GM12878 (cell line): Measurements from ENCODE around the gene PTPN5. TPM values are rescaled to one million over a fixed set of nuclear protein-coding genes. Genes with fewer than 3 reads are reported as not detected.

Experiments used
- ATF2 ChIP-seq: IDR thresholded peaks from 2 replicates; pipeline ENCODE4 v1.6.1; 2012; ENCODE audit warnings: low read length, inconsistent platforms
- CTCF ChIP-seq, 3 experiments: IDR thresholded peaks in 2 of 3; conservative IDR thresholded peaks in 1 of 3; 2 replicates each; pipeline ENCODE4 v1.5.1; 2011; ENCODE audit warnings: low read depth in 3 of 3, low read length in 3 of 3, mild to moderate bottlenecking in 3 of 3, control low read depth in 2 of 3, moderate library complexity in 2 of 3, inconsistent platforms in 1 of 3, mixed read lengths in 1 of 3; ENCODE audit not compliant: control insufficient read depth in 2 of 3, insufficient read depth in 1 of 3; ENCODE audit errors: extremely low read depth in 1 of 3
- NFYA ChIP-seq: IDR thresholded peaks from 2 replicates; pipeline ENCODE4 v1.6.1; 2011; ENCODE audit warnings: low read depth, mild to moderate bottlenecking, low read length, improper control_type of control experiment, borderline replicate concordance
- PAX5 ChIP-seq: IDR thresholded peaks from 2 replicates; pipeline ENCODE4 v1.6.1; 2011; ENCODE audit warnings: low read depth, low read length, borderline replicate concordance
- POU2F2 ChIP-seq: IDR thresholded peaks from 3 replicates; pipeline ENCODE4 v1.6.1; 2011; ENCODE audit warnings: low read depth, mild to moderate bottlenecking, low read length, borderline replicate concordance
- YBX1 ChIP-seq: fragments of 450-650 bp; IDR thresholded peaks from 2 replicates; pipeline ENCODE4 v1.6.1; 2016; ENCODE audit warnings: antibody characterized with exemption
- ZBTB4 ChIP-seq: fragments of 450-650 bp; formaldehyde crosslinking; IDR thresholded peaks from 2 replicates; pipeline ENCODE4 v1.4.0; 2022; ENCODE audit warnings: mild to moderate bottlenecking, moderate library complexity
- polyA plus RNA-seq, 11 experiments: library from polyadenylated mRNA; depleted of rRNA in 4 of 11; unstranded in 6 of 11; stranded (reverse) in 5 of 11; fragments of >200 nt; fragmentation: Nextera tagmentation in 4 of 11; fragmentation: Illumina TruSeq in 1 of 11; extraction: Ambion mirVana in 4 of 11; extraction: Trizol in 1 of 11; gene quantifications; 1 replicate in 1 of 11; 2 replicates in 10 of 11; pipeline versions ENCODE4 v1.2.1 to v1.2.3, GENCODE V29; 2011 to 2016; ENCODE audit warnings: inconsistent platforms in 2 of 11, missing spikeins in 2 of 11, low read depth in 1 of 11
- total RNA-seq, 4 experiments: library from RNA; depleted of rRNA in 3 of 4; stranded (reverse); fragments of >200 nt in 3 of 4; fragmentation: Illumina TruSeq in 1 of 4; extraction: Trizol in 1 of 4; gene quantifications; 2 replicates each; pipeline versions ENCODE4 v1.2.1 to v1.2.3, GENCODE V29; 2013 to 2021

Gene PTPN5
- total and polyA plus RNA-seq, 10 of the 15 experiments (the other 5 are each of a cell fraction or from before 2014, with no cell fraction given): 0.04 to 0.06 (median 0.05) TPM; not detected in 7

GRCh38 chr11:18804199-18804999 is 12.8 kb upstream of the PTPN5 start (continued):
- no peak for TF ChIP-seq PAX5
- TF ChIP-seq ATF2: no peak
- TF ChIP-seq CTCF (IDR thresholded peaks at IDR 0.05 in 2 of 3, conservative IDR thresholded peaks at IDR 0.05 in 1 of 3; ENCODE audit: control insufficient read depth in 2 of 3, extremely low read depth in 1 of 3, insufficient read depth in 1 of 3, low read depth in 3 of 3, low read length in 3 of 3): no peak
- no peak for TF ChIP-seq ZBTB4 (CRISPR knock-in tag)
- no peak for TF ChIP-seq NFYA
- TF ChIP-seq YBX1: no peak
- TF ChIP-seq POU2F2: no peak
